Middle frontal gyrus (tissue), 1 donor: ENCODE measurements around the gene FBXL22.

Experiments
- DNase-seq: peaks from one replicate; pipeline ENCODE4 v3.0.0-alpha.2; 2015; ENCODE audit warnings: low spot score; ENCODE audit errors: extremely low spot score

FBXL22 gene

DNA sequence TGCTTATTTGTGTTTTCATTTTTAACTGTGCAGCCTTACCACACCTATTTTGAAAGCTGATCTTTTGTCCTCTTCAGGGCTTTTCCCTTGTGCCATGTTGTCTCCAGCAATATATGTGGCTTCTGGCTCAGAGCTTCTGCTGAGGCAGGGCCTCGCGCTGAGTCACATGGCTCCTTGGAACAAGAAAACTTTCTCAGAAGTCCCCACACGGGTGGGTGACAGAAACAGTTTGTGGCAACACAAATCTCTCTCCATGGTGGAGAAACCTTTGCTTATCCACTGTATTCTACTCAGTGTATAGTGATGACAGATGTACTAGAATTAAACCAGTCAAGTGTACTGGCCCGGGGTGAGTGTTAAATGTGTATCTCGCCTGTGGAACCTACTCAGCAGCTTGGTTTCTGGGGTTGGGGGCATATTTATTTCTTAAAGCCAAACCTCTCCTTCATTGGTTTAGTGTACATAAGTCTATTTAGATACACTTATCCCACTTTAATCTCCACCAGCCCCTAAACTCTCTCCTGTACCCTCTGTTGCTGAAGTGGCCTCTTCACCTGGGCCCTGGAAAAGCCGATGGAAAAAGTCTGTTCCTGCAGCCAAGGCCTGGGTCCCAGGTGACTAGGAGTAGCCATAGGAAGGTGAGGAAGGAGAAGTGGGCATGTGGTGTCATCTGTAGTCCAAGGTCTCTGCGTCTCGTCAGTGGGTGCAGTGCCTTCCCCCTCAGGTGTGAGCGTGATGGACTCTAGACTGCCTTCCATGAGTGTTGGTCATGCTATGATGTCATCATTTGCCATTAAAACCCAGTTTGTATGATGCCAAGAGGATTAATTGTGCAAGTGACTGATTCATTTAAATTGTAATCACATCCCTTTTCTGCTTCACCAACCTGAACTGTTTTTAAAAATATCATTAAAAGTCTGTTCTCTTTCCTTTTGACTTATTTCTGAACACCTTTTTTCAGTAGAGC, 3.2 kb upstream of the FBXL22 start:
- no peak for DNase-seq

DNA sequence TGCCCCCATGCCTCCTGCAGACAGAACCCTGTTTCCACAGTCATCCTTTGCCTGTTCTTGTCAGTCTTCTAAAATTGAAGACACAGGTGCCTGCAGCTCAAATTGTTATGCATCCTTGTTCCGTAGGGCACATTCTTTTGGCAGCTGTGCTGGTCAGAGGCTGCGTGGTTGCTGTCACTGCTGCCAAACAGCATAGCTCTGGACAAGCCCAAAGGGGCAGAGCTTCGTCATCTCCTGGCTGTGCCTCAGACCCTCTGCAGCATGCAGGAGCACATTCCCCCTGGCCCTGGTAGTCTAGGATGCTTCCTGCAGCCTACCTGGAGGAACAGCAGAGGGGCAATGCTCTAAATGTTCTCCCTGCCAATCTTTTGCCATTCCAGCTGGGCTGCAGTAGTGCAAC, 2.1 kb upstream of the FBXL22 start:
- DNase-seq: no peak

DNA sequence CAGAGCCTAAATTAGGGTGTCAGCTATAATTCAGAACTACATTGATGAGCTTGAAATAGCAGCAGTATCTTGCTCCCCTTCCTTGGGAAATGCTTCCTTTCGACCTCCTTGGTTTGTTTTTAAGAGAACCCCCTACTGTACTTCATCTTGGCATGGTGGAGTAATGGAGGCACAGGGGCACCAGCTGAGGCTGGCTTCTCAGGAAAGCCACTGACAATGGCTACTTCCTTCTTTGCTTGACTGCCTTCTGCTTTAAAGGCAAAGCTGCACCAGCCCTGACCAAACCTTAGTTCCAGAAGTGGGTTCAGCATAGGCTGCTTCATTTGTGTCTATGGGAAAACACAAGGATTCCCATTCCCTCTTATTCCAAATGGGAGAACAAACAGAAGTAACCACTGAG, 1.5 kb upstream of the FBXL22 start:
- no peak for DNase-seq

DNA sequence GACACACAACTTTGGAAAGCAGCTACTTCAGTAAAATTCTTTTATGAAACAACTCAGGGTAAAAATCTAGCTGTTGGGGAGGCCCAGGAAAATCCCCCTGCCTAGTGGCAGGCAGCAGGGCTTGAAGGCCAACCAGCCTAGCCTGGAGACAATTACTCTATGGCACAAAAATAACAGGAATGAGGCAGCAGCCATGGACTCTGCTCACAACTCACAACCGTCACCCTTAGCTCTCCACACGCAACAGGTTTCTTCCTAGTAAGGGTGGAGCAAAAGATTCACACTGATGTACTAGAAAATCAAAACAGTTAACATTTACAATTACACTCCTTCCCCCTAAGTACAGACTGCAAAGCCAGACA, 530 bp upstream of the FBXL22 start:
- DNase-seq: no peak

DNA sequence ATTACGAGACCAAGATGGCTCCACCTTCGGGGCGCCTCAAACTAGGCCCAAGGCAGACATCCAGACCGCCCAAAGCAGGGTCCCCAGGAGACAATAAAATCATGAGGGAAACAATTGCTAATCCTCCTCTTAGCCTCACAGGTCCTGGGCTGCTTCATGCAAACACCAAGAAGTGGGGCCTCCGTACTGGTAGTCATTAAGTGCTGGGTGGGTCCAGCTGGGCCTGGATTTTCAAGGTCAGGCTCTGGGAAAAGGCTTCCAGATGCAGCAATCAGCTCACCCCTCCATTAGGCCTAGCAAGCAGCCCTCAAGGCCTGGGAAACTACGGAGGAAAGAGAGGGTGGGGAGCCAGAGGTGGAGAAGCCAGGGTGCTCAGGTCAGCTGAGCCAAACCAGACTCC, 634 bp downstream of the FBXL22 start:
- no peak for DNase-seq

GRCh38 chr15:63598473-63599400, 1.6 kb downstream of the FBXL22 start:
- DNase-seq: no peak

DNA sequence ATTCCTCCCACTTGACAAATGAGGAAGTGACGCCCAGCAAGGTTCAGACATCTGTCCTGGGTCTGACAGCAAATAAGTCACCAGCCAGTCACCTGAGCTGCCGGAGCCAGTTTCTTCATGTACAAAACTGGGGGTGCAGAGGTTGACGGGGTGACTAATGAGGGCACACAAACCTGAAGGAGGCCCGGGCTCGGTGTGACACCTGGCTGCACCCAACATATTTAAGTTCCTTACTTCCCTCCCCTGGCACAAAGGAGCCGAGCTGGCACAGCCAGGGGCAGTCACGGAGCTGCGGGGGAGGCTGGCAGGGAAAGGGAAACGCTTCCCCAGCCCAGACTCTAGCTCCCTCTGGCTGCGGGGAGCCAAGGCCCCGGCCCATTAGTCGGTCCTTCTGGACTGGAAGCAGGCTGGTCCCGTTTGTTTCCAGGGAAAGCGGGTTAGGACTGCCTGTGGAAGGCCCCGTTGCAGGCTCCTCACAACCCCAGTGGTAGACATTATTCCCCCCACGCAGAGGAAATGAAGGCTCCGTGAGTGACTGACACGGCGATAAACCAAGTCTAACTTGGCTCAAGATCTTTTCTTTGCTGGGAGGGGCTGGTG, 2.3 kb downstream of the FBXL22 start:
- peak; percentile 55 for DNase-seq

- no peak for DNase-seq
Observed at GRCh38 chr15:63600001-63600615, 2.9 kb downstream of the FBXL22 start.

GRCh38 chr15:63600616-63601025, 3.4 kb downstream of the FBXL22 start:
- DNase-seq: peak; percentile 80

DNA sequence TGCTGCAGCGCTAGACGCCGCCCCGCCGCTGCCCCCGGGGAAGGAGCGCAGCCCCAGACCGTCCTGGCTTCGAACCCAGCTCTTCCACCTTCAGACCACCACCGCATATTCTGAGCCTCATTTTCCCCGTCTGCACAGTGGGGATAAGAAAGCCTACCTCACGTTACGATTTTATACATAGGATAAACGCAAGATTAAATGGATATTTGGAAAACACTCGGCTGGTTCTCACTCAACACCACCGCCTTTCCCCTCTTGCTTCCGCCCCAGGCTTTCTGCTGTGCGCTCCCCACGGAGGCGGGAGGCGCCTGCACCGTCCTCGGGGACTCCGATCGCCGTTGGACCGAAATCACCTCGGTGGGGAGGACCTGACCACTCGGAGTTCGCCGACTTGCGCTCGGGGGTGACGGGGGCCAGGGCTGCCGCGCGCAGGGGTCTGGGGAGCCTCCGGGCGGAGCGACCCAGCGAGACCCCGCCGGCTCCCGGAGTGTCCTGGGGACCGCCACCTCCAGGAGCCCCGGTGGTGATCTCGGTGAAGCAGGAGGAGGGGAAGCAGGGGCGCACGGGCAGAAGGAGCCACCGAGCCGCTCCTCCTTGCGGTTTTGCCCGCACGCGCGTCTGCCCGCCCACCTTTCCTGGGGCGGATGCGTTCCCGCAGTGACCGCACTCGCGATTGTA, 4.0 kb downstream of the FBXL22 start:
- no peak for DNase-seq

- no peak for DNase-seq
Observed at GRCh38 chr15:63601704-63602185, 4.6 kb downstream of the FBXL22 start.

GRCh38 chr15:63602595-63602994, 5.4 kb downstream of the FBXL22 start:
- no peak for DNase-seq

DNA sequence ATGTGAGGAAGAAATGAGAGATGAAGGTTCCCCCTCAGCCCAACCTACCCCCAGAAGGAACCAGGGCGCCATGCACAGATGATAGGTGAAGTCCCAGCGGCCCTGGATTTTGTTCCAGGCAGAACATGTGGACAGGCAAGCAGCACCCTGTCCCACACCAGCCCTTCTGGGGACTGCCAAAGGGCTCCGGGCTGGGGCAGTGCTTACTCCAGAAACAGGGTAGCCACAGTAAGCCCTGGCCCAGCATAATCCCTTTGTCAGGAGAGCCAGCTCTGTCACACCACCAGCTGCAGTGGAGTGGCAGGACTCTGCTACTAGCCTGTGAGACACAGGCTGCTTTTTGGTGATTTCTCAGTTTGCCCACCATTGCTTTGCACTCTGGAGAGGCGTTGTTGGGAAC, 6.3 kb downstream of the FBXL22 start:
- DNase-seq: no peak

DNA sequence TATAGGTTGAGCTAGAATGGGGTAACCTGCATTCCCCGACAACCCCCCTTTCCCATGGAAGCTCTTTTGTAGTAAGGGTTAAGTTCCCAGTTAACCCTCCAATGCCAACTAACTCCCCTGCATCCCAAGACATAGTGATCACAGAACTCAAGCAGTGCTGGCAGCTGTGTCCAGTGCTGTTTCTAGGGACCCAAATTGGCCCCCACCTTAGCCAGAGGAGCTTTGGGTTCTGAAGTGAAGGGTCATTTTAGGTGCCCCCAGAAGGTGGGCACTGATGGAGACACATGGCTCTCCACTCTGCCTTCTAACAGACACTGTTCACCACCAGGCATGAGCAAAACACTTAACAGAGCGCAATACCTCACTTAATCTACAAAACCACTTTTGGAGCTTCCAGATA, 7.1 kb downstream of the FBXL22 start:
- DNase-seq: no peak

DNA sequence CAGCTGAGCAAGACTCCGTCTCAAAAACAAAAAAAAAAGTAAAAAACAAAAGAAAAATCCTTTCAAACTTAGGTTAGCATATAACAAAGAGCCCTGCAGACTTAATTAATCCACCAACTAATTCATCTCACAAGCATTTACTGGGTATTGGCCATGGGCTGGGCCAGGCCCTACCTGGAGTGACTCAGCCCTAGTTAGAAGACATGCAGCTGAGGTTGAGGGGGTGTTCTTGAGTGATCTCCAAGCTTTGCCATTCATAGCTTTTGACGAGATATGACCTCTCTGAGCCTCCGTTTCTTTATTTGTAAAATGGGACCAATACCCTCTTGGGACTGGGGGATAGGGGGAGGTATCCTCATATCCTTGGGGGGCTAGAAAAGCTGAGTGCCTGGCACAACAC, 7.8 kb downstream of the FBXL22 start:
- no peak for DNase-seq

- no peak for DNase-seq
Observed at GRCh38 chr15:63605816-63606215, 8.6 kb downstream of the FBXL22 start.

DNA sequence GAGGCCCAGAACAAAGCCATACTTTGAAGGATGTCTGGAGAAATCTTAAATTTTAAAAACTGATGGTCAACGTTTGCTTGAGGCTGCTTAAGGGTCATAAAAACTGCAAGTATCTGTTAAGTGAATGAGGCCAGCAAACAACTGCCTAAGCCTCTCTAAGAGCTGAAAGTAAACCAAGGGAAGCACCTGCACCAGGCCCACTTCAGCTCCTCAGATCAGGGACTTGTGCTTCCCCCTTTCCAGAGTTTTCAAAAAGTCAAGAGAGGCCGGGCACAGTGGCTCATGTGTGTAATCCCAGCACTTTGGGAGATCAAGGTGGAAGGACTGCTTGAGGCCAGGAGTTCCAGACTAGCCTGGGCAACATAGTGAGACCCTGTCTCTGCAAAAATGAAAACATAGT, 9.1 kb downstream of the FBXL22 start:
- DNase-seq: no peak

- no peak for DNase-seq
Observed at GRCh38 chr15:63608989-63609388, 11.8 kb downstream of the FBXL22 start.

DNA sequence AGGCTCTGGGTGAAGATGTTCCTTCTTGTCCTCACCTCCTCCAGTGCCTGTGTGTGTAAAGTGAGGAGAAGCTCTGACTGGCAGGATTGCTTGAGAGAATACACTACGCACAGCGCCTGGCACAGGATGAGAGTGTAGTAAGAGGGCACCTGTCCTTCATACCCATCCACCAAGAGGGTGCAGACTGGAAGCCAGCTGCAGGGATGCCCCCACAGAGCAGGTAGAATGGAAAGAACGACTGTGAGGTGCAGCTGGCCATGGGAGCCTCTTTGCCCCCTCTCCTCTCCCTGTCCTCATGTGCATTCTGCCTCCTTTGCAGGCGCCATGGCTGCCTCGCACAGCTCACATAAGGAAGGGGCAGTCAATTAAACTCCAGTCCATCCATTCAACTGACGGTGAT, 12.3 kb downstream of the FBXL22 start:
- DNase-seq: no peak

DNA sequence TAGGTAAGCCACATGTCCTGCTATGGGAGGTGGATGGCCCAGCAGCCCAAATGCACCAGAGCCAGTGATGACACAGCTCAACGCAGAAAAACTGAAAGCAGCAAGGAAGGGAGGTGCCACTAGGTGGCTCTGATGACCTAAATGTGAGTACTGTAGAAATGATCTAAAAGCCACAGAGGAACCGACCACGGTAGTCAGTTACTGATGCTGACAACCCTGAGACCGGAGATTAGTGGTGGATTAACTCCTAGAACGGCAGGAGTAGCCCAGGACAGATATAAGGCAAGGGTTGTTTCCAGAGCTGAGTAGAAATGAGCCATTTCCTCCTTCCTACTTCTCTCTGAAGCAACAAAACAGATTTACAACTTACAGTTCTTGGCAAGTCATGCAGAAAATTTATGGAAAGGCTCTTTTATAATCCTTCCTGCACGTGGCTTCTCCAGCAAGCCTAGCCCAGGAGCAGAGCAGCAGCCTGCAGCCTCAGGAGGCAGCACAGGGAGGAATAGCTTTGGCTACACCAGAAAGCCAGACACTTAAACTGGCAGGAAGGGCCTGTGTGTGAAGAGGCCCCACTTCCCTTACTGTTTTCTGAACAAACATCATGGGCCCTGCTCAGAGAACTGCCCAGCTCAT, 13.1 kb downstream of the FBXL22 start:
- peak; percentile 78 for DNase-seq
